Astrocyte (in vitro differentiated cells and primary cell): Measurements from ENCODE around the gene MFAP2. TPM values are rescaled to one million over a fixed set of nuclear protein-coding genes. Genes with fewer than 3 reads are reported as not detected.
A peak's percentile ranks its signal among the peaks of the same experiment; 100 is the strongest.

Experiments used
- DNase-seq: peaks from one replicate; pipeline ENCODE4 v3.0.0-alpha.2; 2010; ENCODE audit warnings: low read depth
- FAIRE-seq: peaks from 2 replicates; lab custom pipeline; 2011; peaks lifted over from hg19 to GRCh38; lab: Jason Lieb, UNC
- H2AFZ ChIP-seq: 2 replicates; pipeline ENCODE4 v1.6.0; 2012; ENCODE audit warnings: low read depth, low read length, inconsistent platforms
- H3K27ac ChIP-seq: 2 replicates; pipeline ENCODE4 v1.5.1; 2011; ENCODE audit warnings: low read depth, low read length, inconsistent platforms
- H3K27me3 ChIP-seq: 2 replicates; pipeline ENCODE4 v1.6.0; 2011; ENCODE audit warnings: low read length, inconsistent platforms; ENCODE audit not compliant: insufficient read depth
- H3K36me3 ChIP-seq: 2 replicates; pipeline ENCODE4 v1.5.1; 2011; ENCODE audit warnings: low read length, inconsistent platforms; ENCODE audit not compliant: insufficient read depth
- H3K4me1 ChIP-seq: 2 replicates; pipeline ENCODE4 v1.5.1; 2011; ENCODE audit warnings: low read length, inconsistent platforms; ENCODE audit not compliant: insufficient read depth
- H3K4me2 ChIP-seq: 2 replicates; pipeline ENCODE4 v1.6.0; 2012; ENCODE audit warnings: low read length, inconsistent platforms
- H3K4me3 ChIP-seq: 2 replicates; pipeline ENCODE4 v1.5.1; 2011; ENCODE audit warnings: low read depth, mild to moderate bottlenecking, low read length, inconsistent platforms; ENCODE audit not compliant: insufficient read depth
- H3K79me2 ChIP-seq: 2 replicates; pipeline ENCODE4 v1.6.0; 2012; ENCODE audit warnings: mild to moderate bottlenecking, low read length, inconsistent platforms; ENCODE audit not compliant: insufficient read depth
- H3K9ac ChIP-seq: 2 replicates; pipeline ENCODE4 v1.6.0; 2012; ENCODE audit warnings: mild to moderate bottlenecking, low read length, inconsistent platforms
- H3K9me3 ChIP-seq: 2 replicates; pipeline ENCODE4 v1.5.1; 2012; ENCODE audit warnings: low read depth, mild to moderate bottlenecking, low read length, inconsistent platforms; ENCODE audit not compliant: insufficient read depth
- H4K20me1 ChIP-seq: 2 replicates; pipeline ENCODE4 v1.6.0; 2012; ENCODE audit warnings: low read length, inconsistent platforms; ENCODE audit not compliant: insufficient read depth
- H3K27ac Mint-ChIP-seq: one replicate; pipeline ENCODE4 v1.8.0; 2021; ENCODE audit warnings: mild to moderate bottlenecking, mixed read lengths; ENCODE audit not compliant: unreplicated experiment
- H3K27me3 Mint-ChIP-seq: one replicate; pipeline ENCODE4 v1.8.0; 2021; ENCODE audit warnings: low read depth, mixed read lengths; ENCODE audit not compliant: unreplicated experiment
- H3K36me3 Mint-ChIP-seq: one replicate; pipeline ENCODE4 v1.8.0; 2021; ENCODE audit warnings: low read depth, mixed read lengths; ENCODE audit not compliant: unreplicated experiment
- H3K4me1 Mint-ChIP-seq: one replicate; pipeline ENCODE4 v1.8.0; 2021; ENCODE audit warnings: low read depth, mixed read lengths; ENCODE audit not compliant: unreplicated experiment
- H3K4me3 Mint-ChIP-seq: one replicate; pipeline ENCODE4 v1.8.0; 2021; ENCODE audit warnings: mild to moderate bottlenecking, moderate library complexity, mixed read lengths; ENCODE audit not compliant: unreplicated experiment
- H3K9me3 Mint-ChIP-seq: one replicate; pipeline ENCODE4 v1.8.0; 2021; ENCODE audit warnings: mild to moderate bottlenecking, mixed read lengths; ENCODE audit not compliant: unreplicated experiment
- EZH2 ChIP-seq: IDR thresholded peaks from 2 replicates; pipeline ENCODE4 v1.6.1; 2012; ENCODE audit warnings: mild to moderate bottlenecking, low read length, inconsistent platforms; ENCODE audit not compliant: insufficient read depth
- total RNA-seq: library from RNA; stranded (reverse); gene quantifications from 2 replicates; pipeline ENCODE4 v1.2.1, GENCODE V29; 2021
- TF ChIP-seq, protein P1 (sequence below): IDR thresholded peaks from 2 replicates; pipeline ENCODE4 v1.5.1; 2011; ENCODE audit warnings: low read depth, mild to moderate bottlenecking, inconsistent platforms, low read length, moderate library complexity; ENCODE audit not compliant: insufficient read depth

MFAP2 gene
- total RNA-seq, 1 donor from 2014 or later: 121 TPM

DNA sequence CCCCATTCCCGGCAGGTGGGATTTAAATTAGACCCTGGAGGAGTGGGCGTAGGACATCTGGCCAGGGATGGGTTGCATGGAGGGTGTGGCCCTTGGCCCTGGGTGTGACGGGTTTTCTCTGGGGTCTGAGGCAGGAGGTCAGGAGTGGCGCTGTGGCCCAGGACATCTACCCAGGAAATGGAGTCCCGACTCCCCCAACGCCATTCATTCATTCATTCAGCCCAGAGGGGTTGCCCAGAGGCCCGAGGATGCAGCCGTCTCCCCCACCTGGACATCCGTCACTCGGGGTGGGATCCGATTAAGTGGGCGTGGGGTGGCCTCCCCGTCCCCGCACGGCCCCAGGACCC lies 30.6 kb upstream of the MFAP2 start:
- DNase-seq (no peak), FAIRE-seq (no peak)

DNA sequence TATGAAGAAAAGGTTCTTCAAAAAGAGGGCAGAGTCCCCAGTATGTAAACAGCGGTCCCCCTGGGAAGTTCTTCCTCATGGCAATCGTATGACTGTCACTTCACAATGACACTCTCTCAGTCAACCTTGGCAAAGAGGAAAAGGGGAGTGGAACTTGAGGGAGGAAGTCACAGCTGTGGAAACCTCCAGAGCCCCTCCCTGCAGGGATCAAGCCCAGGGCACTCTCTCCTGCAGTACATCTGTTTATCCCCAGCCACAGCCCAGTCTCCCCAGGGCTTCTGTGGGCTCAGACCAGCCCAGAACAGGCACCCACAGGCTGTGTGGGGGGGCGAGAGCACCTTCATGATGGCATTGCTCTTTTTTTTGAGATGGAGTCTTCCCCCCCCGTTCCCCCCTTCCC lies 29.3 kb upstream of the MFAP2 start:
- Histone ChIP-seq H3K27ac (no peak overlapping the region), H3K9ac (no peak overlapping the region), H3K27me3 (no peaks in the 10 kb centered on the region), H3K4me3 (no peak overlapping the region), H3K79me2 (peaks cover 35% of the 10 kb centered on the region), H3K4me1 (peaks cover 40% of the 10 kb centered on the region), H4K20me1 (peaks cover 44% of the 10 kb centered on the region), H3K4me2 (peak overlapping the region; percentile 33), H2AFZ (no peak overlapping the region), H3K36me3 (peaks cover 2% of the 10 kb centered on the region), H3K9me3 (no peaks in the 10 kb centered on the region)
- FAIRE-seq (no peak), DNase-seq (no peak)
- H3K36me3 Mint-ChIP-seq: no peaks in the 10 kb centered on the region
- H3K9me3 Mint-ChIP-seq: no peaks in the 10 kb centered on the region
- H3K4me3 Mint-ChIP-seq: peak overlapping the region; percentile 41
- TF ChIP-seq EZH2: no peak
- TF ChIP-seq, protein P1, sequence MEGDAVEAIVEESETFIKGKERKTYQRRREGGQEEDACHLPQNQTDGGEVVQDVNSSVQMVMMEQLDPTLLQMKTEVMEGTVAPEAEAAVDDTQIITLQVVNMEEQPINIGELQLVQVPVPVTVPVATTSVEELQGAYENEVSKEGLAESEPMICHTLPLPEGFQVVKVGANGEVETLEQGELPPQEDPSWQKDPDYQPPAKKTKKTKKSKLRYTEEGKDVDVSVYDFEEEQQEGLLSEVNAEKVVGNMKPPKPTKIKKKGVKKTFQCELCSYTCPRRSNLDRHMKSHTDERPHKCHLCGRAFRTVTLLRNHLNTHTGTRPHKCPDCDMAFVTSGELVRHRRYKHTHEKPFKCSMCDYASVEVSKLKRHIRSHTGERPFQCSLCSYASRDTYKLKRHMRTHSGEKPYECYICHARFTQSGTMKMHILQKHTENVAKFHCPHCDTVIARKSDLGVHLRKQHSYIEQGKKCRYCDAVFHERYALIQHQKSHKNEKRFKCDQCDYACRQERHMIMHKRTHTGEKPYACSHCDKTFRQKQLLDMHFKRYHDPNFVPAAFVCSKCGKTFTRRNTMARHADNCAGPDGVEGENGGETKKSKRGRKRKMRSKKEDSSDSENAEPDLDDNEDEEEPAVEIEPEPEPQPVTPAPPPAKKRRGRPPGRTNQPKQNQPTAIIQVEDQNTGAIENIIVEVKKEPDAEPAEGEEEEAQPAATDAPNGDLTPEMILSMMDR: no peak
- H3K4me1 Mint-ChIP-seq: peaks cover 19% of the 10 kb centered on the region
- no peaks in the 10 kb centered on the region for H3K27me3 Mint-ChIP-seq
- H3K27ac Mint-ChIP-seq: peak overlapping the region; percentile 31

More for the DNA sequence above, 30.6 kb upstream of the MFAP2 start:
- Histone ChIP-seq H3K27me3 (no peaks in the 10 kb centered on the region), H3K4me1 (peaks cover 42% of the 10 kb centered on the region), H3K4me2 (peak overlapping the region; percentile 95), H3K9me3 (no peaks in the 10 kb centered on the region), H2AFZ (peak overlapping the region; percentile 71), H3K9ac (peak overlapping the region; percentile 73), H4K20me1 (peaks cover 41% of the 10 kb centered on the region), H3K79me2 (peaks cover 35% of the 10 kb centered on the region), H3K27ac (no peak overlapping the region), H3K4me3 (peak overlapping the region; percentile 76), H3K36me3 (no peaks in the 10 kb centered on the region)
- no peak overlapping the region for H3K27ac Mint-ChIP-seq
- H3K27me3 Mint-ChIP-seq: no peaks in the 10 kb centered on the region
- TF ChIP-seq, protein P1: no peak
- TF ChIP-seq EZH2: no peak
- peak overlapping the region; percentile 89 for H3K4me3 Mint-ChIP-seq
- no peaks in the 10 kb centered on the region for H3K9me3 Mint-ChIP-seq
- H3K36me3 Mint-ChIP-seq: no peaks in the 10 kb centered on the region
- peaks cover 26% of the 10 kb centered on the region for H3K4me1 Mint-ChIP-seq

DNA sequence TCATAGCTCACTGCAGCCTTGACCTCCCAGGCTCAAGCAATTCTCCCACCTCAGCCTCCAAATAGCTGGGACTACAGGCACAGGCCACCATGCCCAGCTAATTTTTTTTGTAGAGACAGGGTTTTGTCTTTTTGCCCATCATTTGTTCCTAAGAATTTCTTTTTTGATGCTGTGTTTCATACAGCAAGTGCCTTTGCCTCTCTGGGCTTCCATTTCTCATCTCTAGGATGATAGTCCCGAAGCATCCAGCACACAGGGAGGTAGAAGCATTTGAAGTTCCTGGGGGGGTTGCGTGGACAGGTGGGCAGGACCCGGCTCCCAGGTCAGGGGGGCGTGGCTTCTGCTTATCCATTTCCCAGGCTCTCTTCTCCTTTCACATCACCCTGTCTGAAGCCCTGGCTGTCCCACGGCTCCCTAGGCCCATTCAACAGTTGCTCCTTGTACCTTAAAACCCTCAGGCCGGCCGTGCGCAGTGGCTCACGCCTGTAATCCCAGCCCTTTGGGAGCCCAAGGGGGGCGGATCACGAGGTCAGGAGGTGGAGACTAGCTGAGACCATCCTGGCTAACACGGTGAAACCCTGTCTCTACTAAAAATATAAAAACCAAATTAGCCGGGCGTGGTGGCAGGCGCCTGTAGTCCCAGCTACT lies 27.9 kb upstream of the MFAP2 start:
- DNase-seq (no peak), FAIRE-seq (no peak)
- H3K4me2 ChIP-seq: no peak overlapping the region
- no peak overlapping the region for H3K27ac ChIP-seq
- no peaks in the 10 kb centered on the region for H3K27me3 ChIP-seq
- H3K4me3 ChIP-seq: no peak overlapping the region
- peaks cover 35% of the 10 kb centered on the region for H3K79me2 ChIP-seq
- Mint-ChIP-seq H3K4me3 (no peak overlapping the region), H3K27me3 (no peaks in the 10 kb centered on the region), H3K36me3 (peaks cover 9% of the 10 kb centered on the region), H3K9me3 (no peaks in the 10 kb centered on the region), H3K4me1 (peaks cover 11% of the 10 kb centered on the region), H3K27ac (no peak overlapping the region)
- no peaks in the 10 kb centered on the region for H3K9me3 ChIP-seq
- no peak overlapping the region for H2AFZ ChIP-seq
- H3K36me3 ChIP-seq: peaks cover 7% of the 10 kb centered on the region
- TF ChIP-seq, protein P1: no peak
- TF ChIP-seq EZH2: no peak
- peaks cover 42% of the 10 kb centered on the region for H3K4me1 ChIP-seq
- H3K9ac ChIP-seq: no peak overlapping the region
- peaks cover 52% of the 10 kb centered on the region for H4K20me1 ChIP-seq
